HEK293 (cell line): ENCODE results near the gene PLCB1.

ENCODE experiments used
- CTCF ChIA-PET: fragments of 350-600 bp; formaldehyde crosslinking; extraction: SDS; loops from one replicate; lab custom pipeline; 2021; ENCODE audit warnings: antibody characterized with exemption; lab: Yijun Ruan, JAX
- POLR2A ChIA-PET: fragments of 300-600 bp; formaldehyde crosslinking; extraction: SDS; loops from one replicate; lab custom pipeline; 2020; ENCODE audit warnings: antibody characterized with exemption, inconsistent platforms; lab: Yijun Ruan, JAX
- H3K27ac ChIP-seq: fragments of 200-500 bp; sonication (Bioruptor generic); 2 replicates; pipeline ENCODE4 v1.5.1; 2014; ENCODE audit warnings: low read depth, low read length, control low read depth, inconsistent platforms; ENCODE audit errors: extremely low read depth
- H3K36me3 ChIP-seq, 2 experiments: fragments of 200-500 bp in 1 of 2; sonication (Bioruptor generic) in 1 of 2; 1 replicate in 1 of 2; 2 replicates in 1 of 2; pipeline ENCODE4 v1.5.1; 2014 to 2017; ENCODE audit warnings: inconsistent platforms in 2 of 2, low read length in 2 of 2; ENCODE audit not compliant: control insufficient read depth in 2 of 2, insufficient read depth in 1 of 2
- H3K4me1 ChIP-seq: fragments of 200-500 bp; sonication (Bioruptor generic); 2 replicates; pipeline ENCODE4 v1.5.1; 2014; ENCODE audit warnings: mild to moderate bottlenecking, low read length, inconsistent platforms; ENCODE audit not compliant: control insufficient read depth, insufficient read depth
- H3K4me3 ChIP-seq: 2 replicates; pipeline ENCODE4 v1.5.1; 2011; ENCODE audit warnings: low read depth, mild to moderate bottlenecking, control low read depth, low read length, moderate library complexity
- H3K9me3 ChIP-seq: fragments of 200-500 bp; sonication (Bioruptor generic); 2 replicates; pipeline ENCODE4 v1.5.1; 2014; ENCODE audit warnings: low read depth, low read length, inconsistent platforms; ENCODE audit not compliant: control insufficient read depth, insufficient read depth
- ELK4 ChIP-seq: IDR thresholded peaks from 2 replicates; pipeline ENCODE4 v1.6.1; 2011; ENCODE audit warnings: mild to moderate bottlenecking, low read depth, low read length, borderline replicate concordance
- HOXC10 ChIP-seq: sonication (generic); formaldehyde crosslinking; IDR thresholded peaks from 2 replicates; pipeline ENCODE4 v1.8.1; 2023; ENCODE audit warnings: mild to moderate bottlenecking, missing genetic modification reagents
- MYNN ChIP-seq: fragments of 450-650 bp; formaldehyde crosslinking; IDR thresholded peaks from 2 replicates; pipeline ENCODE4 v1.5.1; 2016; ENCODE audit warnings: missing biosample characterization, missing genetic modification characterization, borderline replicate concordance
- PBX3 ChIP-seq: sonication (generic); formaldehyde crosslinking; IDR thresholded peaks from 2 replicates; pipeline ENCODE4 v1.8.1; 2022; ENCODE audit warnings: mild to moderate bottlenecking, moderate library complexity, missing genetic modification reagents
- PRDM1 ChIP-seq: fragments of 450-650 bp; formaldehyde crosslinking; IDR thresholded peaks from 2 replicates; pipeline ENCODE4; 2016; ENCODE audit warnings: missing biosample characterization, missing genetic modification characterization
- SCRT2 ChIP-seq: fragments of 450-650 bp; formaldehyde crosslinking; IDR thresholded peaks from 2 replicates; pipeline ENCODE4 v1.5.1; 2016; ENCODE audit warnings: missing biosample characterization, missing genetic modification characterization
- TCF7L2 ChIP-seq: IDR thresholded peaks from 2 replicates; pipeline ENCODE4 v1.6.1; 2011; ENCODE audit warnings: low read depth, mild to moderate bottlenecking, inconsistent platforms, low read length, moderate library complexity, borderline replicate concordance
- ZBTB20 ChIP-seq: fragments of 450-650 bp; formaldehyde crosslinking; IDR thresholded peaks from 2 replicates; pipeline ENCODE4 v1.5.1; 2016; ENCODE audit warnings: missing biosample characterization, missing genetic modification characterization
- ZFHX2 ChIP-seq: fragments of 450-650 bp; formaldehyde crosslinking; conservative IDR thresholded peaks from 2 replicates; pipeline ENCODE4 v1.5.1; 2016; ENCODE audit warnings: missing biosample characterization, missing genetic modification characterization
- ZNF146 ChIP-seq: fragments of 450-650 bp; formaldehyde crosslinking; IDR thresholded peaks from 2 replicates; pipeline ENCODE4 v1.5.1; 2016; ENCODE audit warnings: missing biosample characterization, missing genetic modification characterization
- ZNF174 ChIP-seq: fragments of 450-650 bp; formaldehyde crosslinking; IDR thresholded peaks from 2 replicates; pipeline ENCODE4 v1.5.0; 2017; ENCODE audit warnings: missing biosample characterization, mild to moderate bottlenecking, missing genetic modification characterization
- ZNF19 ChIP-seq: fragments of 450-650 bp; formaldehyde crosslinking; IDR thresholded peaks from 2 replicates; pipeline ENCODE4; 2016; ENCODE audit warnings: missing biosample characterization, missing genetic modification characterization, low read depth
- ZNF23 ChIP-seq: fragments of 450-650 bp; formaldehyde crosslinking; IDR thresholded peaks from 2 replicates; pipeline ENCODE4 v1.5.1; 2016; ENCODE audit warnings: missing biosample characterization, missing genetic modification characterization, borderline replicate concordance
- ZNF292 ChIP-seq: fragments of 450-650 bp; formaldehyde crosslinking; IDR thresholded peaks from 2 replicates; pipeline ENCODE4 v1.5.1; 2016; ENCODE audit warnings: low read depth, missing biosample characterization, missing genetic modification characterization, borderline replicate concordance
- ZNF302 ChIP-seq: fragments of 450-650 bp; formaldehyde crosslinking; IDR thresholded peaks from 2 replicates; pipeline ENCODE4 v1.5.1; 2016; ENCODE audit warnings: missing biosample characterization, missing genetic modification characterization, low read depth
- ZNF350 ChIP-seq: fragments of 450-650 bp; formaldehyde crosslinking; IDR thresholded peaks from 2 replicates; pipeline ENCODE4 v1.5.0; 2017; ENCODE audit warnings: missing biosample characterization, mild to moderate bottlenecking, missing genetic modification characterization
- ZNF398 ChIP-seq: fragments of 450-650 bp; formaldehyde crosslinking; IDR thresholded peaks from 2 replicates; pipeline ENCODE4 v1.5.1; 2017; ENCODE audit warnings: missing biosample characterization, missing genetic modification characterization
- ZNF433 ChIP-seq: fragments of 450-650 bp; formaldehyde crosslinking; IDR thresholded peaks from 2 replicates; pipeline ENCODE4 v1.5.1; 2016; ENCODE audit warnings: missing biosample characterization, missing genetic modification characterization, low read depth
- ZNF561 ChIP-seq: fragments of 450-650 bp; IDR thresholded peaks from 2 replicates; pipeline ENCODE4 v1.5.1; 2018; ENCODE audit warnings: missing biosample characterization, missing genetic modification characterization, borderline replicate concordance
- ZNF596 ChIP-seq: fragments of 450-650 bp; IDR thresholded peaks from 2 replicates; pipeline ENCODE4 v1.5.0; 2018; ENCODE audit warnings: missing biosample characterization, mild to moderate bottlenecking, missing genetic modification characterization, moderate library complexity
- ZNF600 ChIP-seq: fragments of 450-650 bp; formaldehyde crosslinking; IDR thresholded peaks from 2 replicates; pipeline ENCODE4 v1.5.1; 2016; ENCODE audit warnings: missing biosample characterization, missing genetic modification characterization
- ZNF704 ChIP-seq: fragments of 450-650 bp; formaldehyde crosslinking; IDR thresholded peaks from 2 replicates; pipeline ENCODE4 v1.5.1; 2016; ENCODE audit warnings: missing biosample characterization, missing genetic modification characterization
- ZNF707 ChIP-seq: fragments of 450-650 bp; formaldehyde crosslinking; IDR thresholded peaks from 2 replicates; pipeline ENCODE4 v1.5.1; 2016; ENCODE audit warnings: missing biosample characterization, missing genetic modification characterization
- ZNF747 ChIP-seq: fragments of 450-650 bp; formaldehyde crosslinking; IDR thresholded peaks from 2 replicates; pipeline ENCODE4 v1.5.1; 2016; ENCODE audit warnings: missing biosample characterization, missing genetic modification characterization
- ZNF785 ChIP-seq: fragments of 450-650 bp; formaldehyde crosslinking; IDR thresholded peaks from 2 replicates; pipeline ENCODE4 v1.5.1; 2016; ENCODE audit warnings: missing biosample characterization, missing genetic modification characterization
- ZSCAN18 ChIP-seq: fragments of 450-650 bp; formaldehyde crosslinking; IDR thresholded peaks from 2 replicates; pipeline ENCODE4 v1.5.1; 2016; ENCODE audit warnings: missing biosample characterization, missing genetic modification characterization
- ZXDB ChIP-seq: fragments of 450-650 bp; formaldehyde crosslinking; IDR thresholded peaks from 2 replicates; pipeline ENCODE4 v1.5.1; 2016; ENCODE audit warnings: missing biosample characterization, missing genetic modification characterization

Gene PLCB1

GRCh38 chr20:8865636-8866035 is 733.6 kb downstream of the PLCB1 start:
- no peak overlapping the region for H3K27ac ChIP-seq
- CTCF ChIA-PET, result no interaction called here
- no peaks in the 10 kb centered on the region for H3K36me3 ChIP-seq
- no peak overlapping the region for H3K4me3 ChIP-seq
- POLR2A ChIA-PET, result no interaction called here
- no peaks in the 10 kb centered on the region for H3K9me3 ChIP-seq
- H3K4me1 ChIP-seq, result no peaks in the 10 kb centered on the region; the same call in 1 of the 2 replicates
- no peak for TF ChIP-seq SCRT2 (tag by site-specific recombination)
- TF ChIP-seq ELK4, result no peak
- no peak for TF ChIP-seq ZSCAN18 (tag by site-specific recombination)
- TF ChIP-seq ZFHX2 (tag by site-specific recombination), result no peak
- no peak for TF ChIP-seq ZNF596 (tag by site-specific recombination)
- no peak for TF ChIP-seq ZNF704 (tag by site-specific recombination)
- no peak for TF ChIP-seq ZNF707
- TF ChIP-seq ZNF747, result no peak
- TF ChIP-seq HOXC10 (CRISPR knock-in tag), result no peak
- no peak for TF ChIP-seq TCF7L2
- TF ChIP-seq ZNF398 (tag by site-specific recombination), result no peak
- TF ChIP-seq ZNF785, result no peak
- no peak for TF ChIP-seq ZNF302
- TF ChIP-seq ZNF19 (tag by site-specific recombination), result no peak

GRCh38 chr20:8867038-8867740 is 735.1 kb downstream of the PLCB1 start:
- no peak overlapping the region for H3K27ac ChIP-seq
- ChIA-PET POLR2A (no interaction called here), CTCF (interaction anchor here (0.6 kb wide), 1 partner anchor 526 kb away, joined by 5 read pairs; no protein-coding TSS in a partner anchor)
- H3K4me1 ChIP-seq, result no peaks in the 10 kb centered on the region; the same call in 1 of the 2 replicates
- TF ChIP-seq ZBTB20 (tag by site-specific recombination) (no peak), PBX3 (CRISPR knock-in tag) (no peak), MYNN (tag by site-specific recombination) (no peak), ZNF561 (tag by site-specific recombination) (no peak), PRDM1 (tag by site-specific recombination) (no peak), ZNF433 (no peak), ZNF146 (tag by site-specific recombination) (no peak), ZNF23 (tag by site-specific recombination) (no peak), ZNF350 (tag by site-specific recombination) (no peak), ZXDB (no peak), ZNF292 (tag by site-specific recombination) (no peak), ZNF600 (tag by site-specific recombination) (no peak), ZNF174 (no peak)
- H3K36me3 ChIP-seq, result no peaks in the 10 kb centered on the region
- H3K4me3 ChIP-seq, result no peak overlapping the region
- H3K9me3 ChIP-seq, result no peaks in the 10 kb centered on the region
